GM12872 (cell line): ENCODE measurements around the gene AMMECR1.

ENCODE experiments used
- TF ChIP-seq, protein P1 (sequence below): IDR thresholded peaks from 3 replicates; pipeline ENCODE4 v1.5.1; 2011; ENCODE audit warnings: low read depth, mild to moderate bottlenecking, low read length, moderate library complexity; ENCODE audit not compliant: insufficient read depth

The AMMECR1 gene

GRCh38 chrX:110204986-110205385, 112.9 kb downstream of the AMMECR1 start:
- TF ChIP-seq, protein P1, sequence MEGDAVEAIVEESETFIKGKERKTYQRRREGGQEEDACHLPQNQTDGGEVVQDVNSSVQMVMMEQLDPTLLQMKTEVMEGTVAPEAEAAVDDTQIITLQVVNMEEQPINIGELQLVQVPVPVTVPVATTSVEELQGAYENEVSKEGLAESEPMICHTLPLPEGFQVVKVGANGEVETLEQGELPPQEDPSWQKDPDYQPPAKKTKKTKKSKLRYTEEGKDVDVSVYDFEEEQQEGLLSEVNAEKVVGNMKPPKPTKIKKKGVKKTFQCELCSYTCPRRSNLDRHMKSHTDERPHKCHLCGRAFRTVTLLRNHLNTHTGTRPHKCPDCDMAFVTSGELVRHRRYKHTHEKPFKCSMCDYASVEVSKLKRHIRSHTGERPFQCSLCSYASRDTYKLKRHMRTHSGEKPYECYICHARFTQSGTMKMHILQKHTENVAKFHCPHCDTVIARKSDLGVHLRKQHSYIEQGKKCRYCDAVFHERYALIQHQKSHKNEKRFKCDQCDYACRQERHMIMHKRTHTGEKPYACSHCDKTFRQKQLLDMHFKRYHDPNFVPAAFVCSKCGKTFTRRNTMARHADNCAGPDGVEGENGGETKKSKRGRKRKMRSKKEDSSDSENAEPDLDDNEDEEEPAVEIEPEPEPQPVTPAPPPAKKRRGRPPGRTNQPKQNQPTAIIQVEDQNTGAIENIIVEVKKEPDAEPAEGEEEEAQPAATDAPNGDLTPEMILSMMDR, result no peak

- TF ChIP-seq, protein P1, result no peak
These were observed 116.1 kb downstream of the AMMECR1 start for GRCh38 chrX:110201799-110202198.

- TF ChIP-seq, protein P1, result no peak
These were observed 122.9 kb downstream of the AMMECR1 start for GRCh38 chrX:110194977-110195376.

GRCh38 chrX:110192516-110192915, 125.4 kb downstream of the AMMECR1 start:
- TF ChIP-seq, protein P1, result no peak

GRCh38 chrX:110188701-110189558, 129.0 kb downstream of the AMMECR1 start:
- TF ChIP-seq, protein P1, result no peak

DNA sequence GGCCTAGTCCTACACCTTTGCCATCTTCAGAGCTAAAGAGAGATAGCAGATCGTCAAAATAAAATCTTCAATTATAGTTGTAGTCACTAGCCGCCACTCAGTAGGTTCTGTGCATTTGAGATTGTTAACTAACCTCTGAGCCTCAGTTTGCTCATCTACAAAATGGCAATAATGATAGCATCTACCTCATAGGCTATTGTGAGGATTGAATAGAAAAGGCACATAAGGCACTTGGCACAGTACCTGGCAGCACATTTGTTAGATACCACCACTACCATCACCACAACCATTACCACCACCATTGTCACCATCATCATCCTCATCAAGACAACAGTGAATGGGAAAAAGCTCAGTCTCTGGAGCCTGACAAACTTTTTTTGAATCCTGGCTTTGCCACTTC, 134.6 kb downstream of the AMMECR1 start:
- TF ChIP-seq, protein P1, result no peak

- TF ChIP-seq, protein P1, result no peak
These were observed 135.0 kb downstream of the AMMECR1 start for GRCh38 chrX:110182865-110183264.
